Left lung (tissue), 10 donors: Measurements from ENCODE around the gene STAT1. TPM values are rescaled to one million over a fixed set of nuclear protein-coding genes. Genes with fewer than 3 reads are reported as not detected.

ENCODE experiments used
- ATAC-seq: fragments of 200-7000 bp; cut with Tn5 transposase; one replicate; pipeline ENCODE4 v1.9.1; 2020; ENCODE audit warnings: moderate library complexity
- DNase-seq, 4 donors: peaks; one replicate each; pipeline ENCODE4 v3.0.0-alpha.2; 2013 to 2020
- H3K27ac ChIP-seq, 2 donors: fragments of 200-600 bp; sonication (generic) in 1 of 2; one replicate each; pipeline versions ENCODE4 v1.5.0 to v1.8.0; 2020 to 2021
- H3K27me3 ChIP-seq, 2 donors: fragments of 200-600 bp; sonication (generic) in 1 of 2; one replicate each; pipeline versions ENCODE4 v1.5.0 to v1.8.0; 2020 to 2021
- H3K36me3 ChIP-seq, 2 donors: fragments of 200-600 bp; sonication (generic) in 1 of 2; one replicate each; pipeline versions ENCODE4 v1.5.0 to v1.8.0; 2020 to 2021
- H3K4me1 ChIP-seq, 2 donors: fragments of 200-600 bp; one replicate each; pipeline ENCODE4 v1.8.0; 2021
- H3K4me3 ChIP-seq, 2 donors: fragments of 200-600 bp; sonication (generic) in 1 of 2; one replicate each; pipeline versions ENCODE4 v1.5.0 to v1.8.0; 2020 to 2021; ENCODE audit warnings: mild to moderate bottlenecking in 1 of 2
- H3K9me3 ChIP-seq, 2 donors: fragments of 200-600 bp; sonication (generic) in 1 of 2; one replicate each; pipeline versions ENCODE4 v1.5.0 to v1.8.0; 2020 to 2021
- CTCF ChIP-seq, 2 donors: fragments of 200-600 bp; sonication (generic) in 1 of 2; IDR thresholded peaks; one replicate each; pipeline versions ENCODE4 v1.5.0 to v1.8.0; 2021; ENCODE audit warnings: antibody characterized with exemption in 2 of 2
- intact Hi-C, 2 donors: fragments of 100-400 bp; cut with DNase I; formaldehyde crosslinking; loops; one replicate each; pipeline versions ENCODE4 v1.11.2 to v1.14.2; 2022
- polyA plus RNA-seq, 6 donors: library from polyadenylated mRNA; unstranded; fragments of 120-200 nt; gene quantifications; one replicate each; pipeline ENCODE4 v1.2.1, GENCODE V29; 2013; ENCODE audit not compliant: insufficient read length in 6 of 6
- total RNA-seq, 2 donors: library from RNA; stranded (reverse); fragmentation: NEBNext Ultra II Directional; extraction: Animal tissue kit (Norgen Biotek cat#: 25700); gene quantifications; one replicate each; pipeline ENCODE4 v1.2.1, GENCODE V29; 2021
- donor health status: DM: no; HTN: yes; CAD: no.
- donor health status: DM: no; HTN: no; CAD: no.

STAT1 gene
- total and polyA plus RNA-seq, 8 donors = 54.0 to 144 (median 65.2) TPM

- Histone ChIP-seq H3K4me3 (no peak overlapping the region), H3K9me3 (no peaks in the 10 kb centered on the region), H3K36me3 (no peaks in the 10 kb centered on the region), H3K27me3 (no peaks in the 10 kb centered on the region), H3K4me1 (peaks cover 0 to 30% of the 10 kb centered on the region in 2 donors), H3K27ac (peak overlapping the region in 1 of 2 donors; percentile 6)
- no peak for TF ChIP-seq CTCF (IDR thresholded peaks at IDR 0.05)
- ATAC-seq (no peak), DNase-seq (no peak)
- intact Hi-C loops = loop anchor here in 1 of 2 donors (10.0 kb wide), 1 partner anchor 104 kb away; the partner anchor contains the start of gene STAT4
These were observed 36.6 kb upstream of the STAT1 start for GRCh38 chr2:191050640-191050987.

GRCh38 chr2:191049728-191050639 is 36.0 kb upstream of the STAT1 start:
- intact Hi-C loops = loop anchor here in 1 of 2 donors (10.0 kb wide), 1 partner anchor 105 kb away; the partner anchor contains the start of gene STAT4
- peaks cover 0 to 30% of the 10 kb centered on the region in 2 donors for H3K4me1 ChIP-seq
- H3K4me3 ChIP-seq = no peak overlapping the region
- peak overlapping the region in 1 of 2 donors; percentile 6 for H3K27ac ChIP-seq
- DNase-seq = no peak
- TF ChIP-seq CTCF (IDR thresholded peaks at IDR 0.05) = no peak
- no peaks in the 10 kb centered on the region for H3K36me3 ChIP-seq
- H3K9me3 ChIP-seq = no peaks in the 10 kb centered on the region
- H3K27me3 ChIP-seq = no peaks in the 10 kb centered on the region
- no peak for ATAC-seq

DNA sequence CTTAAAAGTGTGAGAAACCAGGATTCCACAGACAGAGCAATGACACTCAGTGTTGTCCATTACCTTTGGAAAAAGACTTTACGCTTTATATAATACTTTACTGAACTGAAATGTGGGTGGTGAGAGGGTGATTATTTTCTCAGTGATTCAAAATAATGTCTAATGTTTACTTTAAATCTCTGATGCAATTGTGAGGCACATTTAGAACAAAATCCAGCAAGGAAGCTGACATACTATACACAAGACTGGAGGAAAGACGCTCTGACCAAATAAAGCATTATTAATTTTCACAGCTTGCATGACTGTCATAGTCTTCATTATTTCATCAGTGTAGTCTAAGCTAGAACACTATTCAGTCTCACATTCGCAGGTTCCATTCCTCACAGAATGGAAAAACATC is 34.1 kb upstream of the STAT1 start:
- H3K27ac ChIP-seq = no peak overlapping the region
- no peak overlapping the region for H3K4me3 ChIP-seq
- no peaks in the 10 kb centered on the region for H3K9me3 ChIP-seq
- no peak for ATAC-seq
- H3K4me1 ChIP-seq = peaks cover 0 to 30% of the 10 kb centered on the region in 2 donors
- intact Hi-C loops = no loop called here
- H3K27me3 ChIP-seq = no peaks in the 10 kb centered on the region
- no peaks in the 10 kb centered on the region for H3K36me3 ChIP-seq
- DNase-seq = no peak
- TF ChIP-seq CTCF (IDR thresholded peaks at IDR 0.05) = no peak

GRCh38 chr2:191045141-191045540 is 31.2 kb upstream of the STAT1 start:
- DNase-seq = no peak
- peaks cover 0 to under 1% of the 10 kb centered on the region in 2 donors for H3K4me1 ChIP-seq
- ATAC-seq = no peak
- H3K9me3 ChIP-seq = no peaks in the 10 kb centered on the region
- no peak for TF ChIP-seq CTCF (IDR thresholded peaks at IDR 0.05)
- H3K36me3 ChIP-seq = no peaks in the 10 kb centered on the region
- no peak overlapping the region for H3K27ac ChIP-seq
- H3K27me3 ChIP-seq = no peaks in the 10 kb centered on the region
- intact Hi-C loops = no loop called here
- H3K4me3 ChIP-seq = no peak overlapping the region

DNA sequence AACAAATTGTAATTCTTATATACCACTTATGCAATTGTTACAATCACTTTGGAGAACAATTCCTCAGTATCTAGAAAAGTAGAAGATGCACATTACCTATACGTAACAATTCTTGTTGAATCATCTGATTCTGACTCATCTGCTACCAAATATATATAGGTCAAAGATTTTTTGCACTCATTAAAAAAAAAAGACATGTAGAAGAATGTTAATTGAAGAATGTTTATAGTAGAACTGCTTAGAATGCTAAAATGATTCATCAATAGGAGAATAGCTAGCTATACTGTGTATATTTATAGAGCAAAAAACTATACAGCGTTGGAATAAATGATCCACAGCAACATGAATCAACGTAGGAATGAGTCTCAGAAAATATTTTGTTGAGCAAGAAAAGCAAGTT is 29.5 kb upstream of the STAT1 start:
- Histone ChIP-seq H3K36me3 (no peaks in the 10 kb centered on the region), H3K4me1 (peaks cover 0 to 10% of the 10 kb centered on the region in 2 donors), H3K27ac (no peak overlapping the region), H3K27me3 (no peaks in the 10 kb centered on the region), H3K9me3 (no peaks in the 10 kb centered on the region), H3K4me3 (no peak overlapping the region)
- no peak for ATAC-seq
- TF ChIP-seq CTCF (IDR thresholded peaks at IDR 0.05) = no peak
- intact Hi-C loops = no loop called here
- no peak for DNase-seq
